ENCODE data around the gene GKN1.

GKN1 gene

DNA sequence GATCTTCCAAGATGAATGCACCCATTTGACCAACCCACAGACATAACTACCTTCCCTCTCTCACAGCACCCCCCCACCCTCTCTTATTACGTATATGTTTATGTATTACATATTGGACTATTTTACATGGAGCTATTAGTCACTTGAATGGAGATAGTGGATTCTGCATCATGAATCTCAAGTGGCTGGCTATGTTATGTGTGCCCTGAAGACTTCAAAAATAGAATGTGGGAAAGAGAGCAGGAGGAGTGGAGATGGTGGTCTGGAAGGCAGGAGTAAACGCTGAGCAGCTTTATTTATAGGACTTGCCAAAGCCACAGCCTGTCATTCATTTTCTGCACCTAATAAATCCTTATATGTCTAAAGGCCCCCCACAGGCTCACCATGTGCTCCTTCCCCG is 43.4 kb downstream of the GKN1 start:
- ATAC-seq (ENCODE audit: insufficient read depth, low read depth): no peak
- Histone ChIP-seq H3K27me3 (ENCODE audit: insufficient read depth, low read length, poor library complexity) (no peaks in the 10 kb centered on the region), H3K36me3 (ENCODE audit: insufficient read depth, low read length) (no peaks in the 10 kb centered on the region; the same call in 1 of the 2 replicates), H2AFZ (ENCODE audit: low read depth, low read length) (no peak overlapping the region), H3K4me2 (ENCODE audit: insufficient read depth, low read length) (no peak overlapping the region), H3K27ac (ENCODE audit: low read length) (no peak overlapping the region), H3K9ac (ENCODE audit: low read depth, low read length) (no peak overlapping the region), H4K20me1 (ENCODE audit: insufficient read depth, low read length) (peaks cover 10% of the 10 kb centered on the region; the same call in 1 of the 2 replicates), H3K4me1 (ENCODE audit: insufficient read depth, low read length) (peaks cover 18% of the 10 kb centered on the region), H3K4me3 (ENCODE audit: low read depth in 1 of 2, low read length in 2 of 2) (no peak overlapping the region), H3K79me2 (ENCODE audit: insufficient read depth, low read length) (peaks cover 62% of the 10 kb centered on the region), H3K9me3 (ENCODE audit: insufficient read depth, low read length, severe bottlenecking) (no peaks in the 10 kb centered on the region)
- TF ChIP-seq EZH2 (IDR thresholded peaks at IDR 0.05; ENCODE audit: borderline replicate concordance, low read depth, low read length, severe bottlenecking): no peak
- TF ChIP-seq, protein P1, sequence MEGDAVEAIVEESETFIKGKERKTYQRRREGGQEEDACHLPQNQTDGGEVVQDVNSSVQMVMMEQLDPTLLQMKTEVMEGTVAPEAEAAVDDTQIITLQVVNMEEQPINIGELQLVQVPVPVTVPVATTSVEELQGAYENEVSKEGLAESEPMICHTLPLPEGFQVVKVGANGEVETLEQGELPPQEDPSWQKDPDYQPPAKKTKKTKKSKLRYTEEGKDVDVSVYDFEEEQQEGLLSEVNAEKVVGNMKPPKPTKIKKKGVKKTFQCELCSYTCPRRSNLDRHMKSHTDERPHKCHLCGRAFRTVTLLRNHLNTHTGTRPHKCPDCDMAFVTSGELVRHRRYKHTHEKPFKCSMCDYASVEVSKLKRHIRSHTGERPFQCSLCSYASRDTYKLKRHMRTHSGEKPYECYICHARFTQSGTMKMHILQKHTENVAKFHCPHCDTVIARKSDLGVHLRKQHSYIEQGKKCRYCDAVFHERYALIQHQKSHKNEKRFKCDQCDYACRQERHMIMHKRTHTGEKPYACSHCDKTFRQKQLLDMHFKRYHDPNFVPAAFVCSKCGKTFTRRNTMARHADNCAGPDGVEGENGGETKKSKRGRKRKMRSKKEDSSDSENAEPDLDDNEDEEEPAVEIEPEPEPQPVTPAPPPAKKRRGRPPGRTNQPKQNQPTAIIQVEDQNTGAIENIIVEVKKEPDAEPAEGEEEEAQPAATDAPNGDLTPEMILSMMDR (IDR thresholded peaks at IDR 0.05; ENCODE audit: borderline replicate concordance, extremely low read depth, low read length, poor library complexity, severe bottlenecking): no peak
- no peak for DNase-seq

- Histone ChIP-seq H3K36me3 (ENCODE audit: insufficient read depth, low read length) (no peaks in the 10 kb centered on the region), H3K9me3 (ENCODE audit: insufficient read depth, low read length, severe bottlenecking) (no peaks in the 10 kb centered on the region), H3K9ac (ENCODE audit: low read depth, low read length) (no peak overlapping the region), H3K79me2 (ENCODE audit: insufficient read depth, low read length) (peaks cover 70% of the 10 kb centered on the region), H4K20me1 (ENCODE audit: insufficient read depth, low read length) (peaks cover 13% of the 10 kb centered on the region; the same call in 1 of the 2 replicates), H3K4me2 (ENCODE audit: insufficient read depth, low read length) (no peak overlapping the region), H3K27ac (ENCODE audit: low read length) (no peak overlapping the region), H3K4me1 (ENCODE audit: insufficient read depth, low read length) (peaks cover 17% of the 10 kb centered on the region), H3K4me3 (ENCODE audit: low read depth in 1 of 2, low read length in 2 of 2) (no peak overlapping the region), H2AFZ (ENCODE audit: low read depth, low read length) (no peak overlapping the region), H3K27me3 (ENCODE audit: insufficient read depth, low read length, poor library complexity) (no peaks in the 10 kb centered on the region)
- ATAC-seq (ENCODE audit: insufficient read depth, low read depth) (no peak), DNase-seq (no peak)
- TF ChIP-seq, protein P1 (IDR thresholded peaks at IDR 0.05; ENCODE audit: borderline replicate concordance, extremely low read depth, low read length, poor library complexity, severe bottlenecking): no peak
Measured at GRCh38 chr2:69018678-69019095, 44.3 kb downstream of the GKN1 start.

DNA sequence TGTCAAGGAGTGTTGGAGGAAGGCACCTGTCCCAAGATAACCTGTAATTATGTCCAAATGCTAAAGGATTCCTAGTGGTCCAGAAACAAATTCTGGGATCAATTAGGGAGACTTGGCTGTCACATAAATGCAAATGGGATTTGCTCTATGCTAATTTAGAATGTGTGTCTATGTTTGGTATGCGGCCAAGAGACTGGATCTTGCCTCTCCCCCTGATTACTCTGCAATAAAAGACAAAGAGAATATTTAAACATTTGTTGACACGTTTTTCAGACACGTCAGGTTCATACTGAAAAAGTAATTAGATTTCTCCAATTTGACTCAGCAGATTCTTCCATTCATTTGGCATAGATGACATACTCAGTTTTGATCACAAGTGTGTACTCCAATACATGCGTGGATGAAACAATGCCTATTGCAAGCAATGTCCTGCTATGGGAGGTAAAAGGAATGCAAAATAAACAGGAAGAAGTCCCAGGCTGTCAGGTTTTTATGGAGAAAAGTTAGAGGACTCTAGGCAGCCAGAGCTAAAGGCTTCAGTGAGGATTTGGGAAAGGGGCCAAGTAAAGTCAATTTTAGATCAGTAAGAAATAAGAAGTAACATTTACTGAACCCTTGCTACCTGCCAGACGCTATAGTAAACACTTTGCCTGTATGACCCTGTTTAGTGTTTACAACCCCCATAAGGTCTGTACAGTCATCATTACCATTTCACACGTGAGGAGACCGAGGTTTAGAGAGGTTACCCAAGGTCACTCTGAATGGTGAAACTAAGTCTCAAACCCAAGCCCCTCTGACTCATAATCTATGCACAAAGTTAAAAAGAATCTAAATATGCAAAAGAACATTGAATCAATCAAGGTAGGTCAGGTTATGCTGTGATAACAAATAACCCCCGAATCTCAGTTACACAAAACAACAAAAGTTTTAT is 46.3 kb downstream of the GKN1 start:
- TF ChIP-seq, protein P1 (IDR thresholded peaks at IDR 0.05; ENCODE audit: borderline replicate concordance, extremely low read depth, low read length, poor library complexity, severe bottlenecking): no peak
- no peak for TF ChIP-seq EZH2 (IDR thresholded peaks at IDR 0.05; ENCODE audit: borderline replicate concordance, low read depth, low read length, severe bottlenecking)
- H3K4me2 ChIP-seq (ENCODE audit: insufficient read depth, low read length): no peak overlapping the region
- no peak overlapping the region for H3K4me3 ChIP-seq (ENCODE audit: low read depth in 1 of 2, low read length in 2 of 2)
- DNase-seq: no peak
- H3K9me3 ChIP-seq (ENCODE audit: insufficient read depth, low read length, severe bottlenecking): no peaks in the 10 kb centered on the region
- H3K4me1 ChIP-seq (ENCODE audit: insufficient read depth, low read length): no peaks in the 10 kb centered on the region
- H3K36me3 ChIP-seq (ENCODE audit: insufficient read depth, low read length): no peaks in the 10 kb centered on the region
- H3K9ac ChIP-seq (ENCODE audit: low read depth, low read length): no peak overlapping the region
- H3K27ac ChIP-seq (ENCODE audit: low read length): no peak overlapping the region
- H4K20me1 ChIP-seq (ENCODE audit: insufficient read depth, low read length): peaks cover 13% of the 10 kb centered on the region; the same call in 1 of the 2 replicates
- H3K27me3 ChIP-seq (ENCODE audit: insufficient read depth, low read length, poor library complexity): no peaks in the 10 kb centered on the region
- peaks cover 56% of the 10 kb centered on the region; the same call in 1 of the 2 replicates for H3K79me2 ChIP-seq (ENCODE audit: insufficient read depth, low read length)
- no peak for ATAC-seq (ENCODE audit: insufficient read depth, low read depth)
- no peak overlapping the region for H2AFZ ChIP-seq (ENCODE audit: low read depth, low read length)
